Liver (tissue), 9 donors: Measurements from ENCODE around the gene C10orf143. TPM values are rescaled to one million over a fixed set of nuclear protein-coding genes. Genes with fewer than 3 reads are reported as not detected.
A peak's percentile ranks its signal among the peaks of the same experiment; 100 is the strongest.
"Not testable (repeated sequence)": the region's sequence is repeated elsewhere in the genome, so short reads cannot be mapped to it uniquely, and the experiment has no call there.

Source experiments
- DNase-seq: peaks from one replicate; pipeline ENCODE4 v3.0.0-alpha.2; 2017; ENCODE audit warnings: low spot score
- H3K27ac ChIP-seq, 2 donors: one replicate each; pipeline ENCODE4 v1.7.0; 2013; ENCODE audit warnings: inconsistent platforms in 2 of 2, low read length in 2 of 2, control low read depth in 1 of 2, low read depth in 1 of 2, mild to moderate bottlenecking in 1 of 2
- H3K27me3 ChIP-seq, 4 donors: one replicate each; pipeline versions ENCODE4 v1.6.1 to v1.7.0; 2013; ENCODE audit warnings: low read length in 3 of 4, inconsistent platforms in 1 of 4, mild to moderate bottlenecking in 1 of 4, moderate library complexity in 1 of 4; ENCODE audit not compliant: control insufficient read depth in 4 of 4, insufficient read depth in 4 of 4
- H3K36me3 ChIP-seq, 4 donors: one replicate each; pipeline versions ENCODE4 v1.6.1 to v1.7.0; 2013; ENCODE audit warnings: low read length in 3 of 4, mild to moderate bottlenecking in 3 of 4, low read depth in 1 of 4, moderate library complexity in 1 of 4; ENCODE audit not compliant: control insufficient read depth in 4 of 4, insufficient read depth in 3 of 4
- H3K4me1 ChIP-seq, 4 donors: one replicate each; pipeline versions ENCODE4 v1.6.1 to v1.7.0; 2013; ENCODE audit warnings: low read length in 3 of 4, mild to moderate bottlenecking in 3 of 4, moderate library complexity in 1 of 4; ENCODE audit not compliant: control insufficient read depth in 4 of 4, insufficient read depth in 4 of 4
- H3K4me3 ChIP-seq, 3 donors: one replicate each; pipeline versions ENCODE4 v1.6.1 to v1.7.0; 2013; ENCODE audit warnings: low read length in 3 of 3, control low read depth in 1 of 3, low read depth in 1 of 3, mild to moderate bottlenecking in 1 of 3
- H3K9ac ChIP-seq, 2 donors: one replicate each; pipeline ENCODE4 v1.7.0; 2013; ENCODE audit warnings: low read length in 2 of 2, mild to moderate bottlenecking in 2 of 2, moderate library complexity in 2 of 2, control low read depth in 1 of 2, low read depth in 1 of 2
- H3K9me3 ChIP-seq, 4 donors: one replicate each; pipeline versions ENCODE4 v1.6.1 to v1.7.0; 2013; ENCODE audit warnings: low read length in 3 of 4; ENCODE audit not compliant: control insufficient read depth in 4 of 4
- CTCF ChIP-seq: fragments of 150-350 bp; IDR thresholded peaks from 2 replicates; pipeline ENCODE4 v1.5.1; 2017; ENCODE audit warnings: improper control_type of control experiment, low read depth, low read length; ENCODE audit not compliant: missing input control
- FOXA1 ChIP-seq: IDR thresholded peaks from 2 replicates; pipeline ENCODE4 v1.6.1; 2016; ENCODE audit warnings: antibody characterized with exemption
- GABPA ChIP-seq, 2 donors: IDR thresholded peaks in 1 of 2; conservative IDR thresholded peaks in 1 of 2; 2 replicates each; pipeline ENCODE4 v1.6.1; 2016; ENCODE audit warnings: antibody characterized with exemption in 2 of 2, mild to moderate bottlenecking in 1 of 2, moderate library complexity in 1 of 2
- HNF4A ChIP-seq, 2 donors: conservative IDR thresholded peaks; 2 replicates each; pipeline ENCODE4 v1.6.1; 2016; ENCODE audit warnings: antibody characterized with exemption in 2 of 2, mild to moderate bottlenecking in 2 of 2
- HNF4G ChIP-seq: IDR thresholded peaks from 2 replicates; pipeline ENCODE4 v1.6.1; 2016; ENCODE audit warnings: antibody characterized with exemption
- JUND ChIP-seq, 2 donors: IDR thresholded peaks; 2 replicates each; pipeline ENCODE4 v1.6.1; 2016; ENCODE audit warnings: antibody characterized with exemption in 2 of 2
- MAX ChIP-seq: IDR thresholded peaks from 2 replicates; pipeline ENCODE4 v1.6.1; 2016; ENCODE audit warnings: antibody characterized with exemption
- NR2F2 ChIP-seq: IDR thresholded peaks from 2 replicates; pipeline ENCODE4 v1.6.1; 2016; ENCODE audit warnings: antibody characterized with exemption
- RAD21 ChIP-seq, 2 donors: IDR thresholded peaks; 2 replicates each; pipeline ENCODE4 v1.6.1; 2016; ENCODE audit warnings: antibody characterized with exemption in 2 of 2, mild to moderate bottlenecking in 2 of 2
- REST ChIP-seq: IDR thresholded peaks from 2 replicates; pipeline ENCODE4 v1.6.1; 2016; ENCODE audit warnings: antibody characterized with exemption, mild to moderate bottlenecking
- SP1 ChIP-seq: IDR thresholded peaks from 2 replicates; pipeline ENCODE4 v1.6.1; 2018; ENCODE audit warnings: antibody characterized with exemption, mild to moderate bottlenecking
- TAF1 ChIP-seq: conservative IDR thresholded peaks from 2 replicates; pipeline ENCODE4 v1.6.1; 2016; ENCODE audit warnings: antibody characterized with exemption, mild to moderate bottlenecking
- YY1 ChIP-seq: IDR thresholded peaks from 2 replicates; pipeline ENCODE4 v1.6.1; 2016; ENCODE audit warnings: antibody characterized with exemption, mild to moderate bottlenecking
- ZBTB33 ChIP-seq: IDR thresholded peaks from 2 replicates; pipeline ENCODE4 v1.6.1; 2016; ENCODE audit warnings: antibody characterized with exemption
- WGBS: extraction: QIAGEN DNeasy Blood & Tissue Kit; methylation state at CpG from one replicate; pipeline ENCODE4 v1.1.7; 2013; 5-methylcytosine and 5-hydroxymethylcytosine counted together
- polyA plus RNA-seq, 2 donors: library from polyadenylated mRNA; stranded (reverse) in 1 of 2; unstranded in 1 of 2; fragments of 200-250 nt in 1 of 2; fragments of >200 nt in 1 of 2; fragmentation: Nextera tagmentation in 1 of 2; extraction: Ambion mirVana in 1 of 2; gene quantifications; one replicate each; pipeline versions ENCODE4 v1.2.1 to v1.2.3, GENCODE V29; 2013 to 2015
- total RNA-seq, 2 donors: library from RNA; depleted of rRNA; stranded (reverse); fragments of >200 nt; gene quantifications; one replicate each; pipeline ENCODE4 v1.2.3, GENCODE V29; 2014
- donor health status: healthy.
- donor health status: healthy.
- donor health status: healthy.
- donor health status: healthy.
- donor health status: healthy.

Gene C10orf143
- total and polyA plus RNA-seq, 4 donors: 0.14 to 2.7 (median 1.2) TPM

- Histone ChIP-seq H3K27ac (no peak overlapping the region), H3K9ac (no peak overlapping the region), H3K4me3 (no peak overlapping the region), H3K27me3 (no peaks in the 10 kb centered on the region), H3K36me3 (no peaks in the 10 kb centered on the region), H3K9me3 (no peaks in the 10 kb centered on the region), H3K4me1 (peaks cover 0 to 3% (median 0%) of the 10 kb centered on the region in 4 donors)
- 13% methylated on average over 10 of the region's 10 CpGs for WGBS
- DNase-seq: peak; percentile 43
- TF ChIP-seq CTCF (peak; percentile 76), NR2F2 (no peak), GABPA (IDR thresholded peaks at IDR 0.05 in 1 of 2, conservative IDR thresholded peaks at IDR 0.05 in 1 of 2) (no peak), JUND (IDR thresholded peaks at IDR 0.05) (no peak), YY1 (no peak), RAD21 (IDR thresholded peaks at IDR 0.05) (peak; percentile 81 to 83), TAF1 (no peak), SP1 (no peak), REST (no peak), HNF4G (no peak), ZBTB33 (no peak), MAX (no peak)
Measured at GRCh38 chr10:130127364-130128061, 16.9 kb upstream of the C10orf143 start.

- Histone ChIP-seq H3K9ac (no peak overlapping the region), H3K4me3 (no peak overlapping the region), H3K27ac (no peak overlapping the region), H3K4me1 (no peaks in the 10 kb centered on the region), H3K9me3 (no peaks in the 10 kb centered on the region), H3K27me3 (no peaks in the 10 kb centered on the region), H3K36me3 (no peaks in the 10 kb centered on the region)
- WGBS: 67% methylated on average over 13 of the region's 13 CpGs
- TF ChIP-seq REST (no peak), SP1 (no peak), YY1 (no peak), HNF4A (conservative IDR thresholded peaks at IDR 0.05) (no peak), NR2F2 (no peak), JUND (IDR thresholded peaks at IDR 0.05) (no peak), GABPA (IDR thresholded peaks at IDR 0.05 in 1 of 2, conservative IDR thresholded peaks at IDR 0.05 in 1 of 2) (no peak), FOXA1 (no peak)
- no peak for DNase-seq
Measured at GRCh38 chr10:130121486-130122079, 11.0 kb upstream of the C10orf143 start.

- WGBS: 79% methylated on average over 6 of the region's 6 CpGs
- H3K9me3 ChIP-seq, H3K36me3 ChIP-seq, H3K27me3 ChIP-seq, DNase-seq, H3K4me3 ChIP-seq, H3K4me1 ChIP-seq, H3K27ac ChIP-seq, H3K9ac ChIP-seq: not testable (repeated sequence)
Measured at GRCh38 chr10:130117535-130117934, 6.9 kb upstream of the C10orf143 start.
